HFFc6 (cell line): ENCODE results near the gene PHKA2. TPM values are rescaled to one million over a fixed set of nuclear protein-coding genes. Genes with fewer than 3 reads are reported as not detected.

Source experiments
- DNase-seq: peaks from one replicate; pipeline ENCODE4 v3.0.0-alpha.2; 2018
- H3K27ac Mint-ChIP-seq: 2 replicates; pipeline ENCODE4 v1.8.0; 2020; ENCODE audit warnings: mild to moderate bottlenecking, mixed read lengths
- H3K27me3 Mint-ChIP-seq: 2 replicates; pipeline ENCODE4 v1.8.0; 2021; ENCODE audit warnings: mild to moderate bottlenecking, moderate library complexity, mixed read lengths; ENCODE audit not compliant: insufficient read depth
- H3K36me3 Mint-ChIP-seq: 2 replicates; pipeline ENCODE4 v1.8.0; 2021; ENCODE audit warnings: low read depth, mixed read lengths
- H3K4me1 Mint-ChIP-seq: 2 replicates; pipeline ENCODE4 v1.8.0; 2020; ENCODE audit warnings: low read depth, mixed read lengths
- H3K4me3 Mint-ChIP-seq: 2 replicates; pipeline ENCODE4 v1.8.0; 2020; ENCODE audit warnings: mild to moderate bottlenecking, moderate library complexity, mixed read lengths
- H3K9me3 Mint-ChIP-seq: 2 replicates; pipeline ENCODE4 v1.8.0; 2020; ENCODE audit warnings: mild to moderate bottlenecking, mixed read lengths
- CTCF ChIP-seq: fragments of 200-600 bp; sonication (generic); IDR thresholded peaks from 2 replicates; pipeline ENCODE4 v1.5.0; 2021; ENCODE audit warnings: antibody characterized with exemption, mild to moderate bottlenecking
- total RNA-seq, 6 experiments: library from RNA; stranded (reverse); fragmentation: NEBNext Ultra II Directional; extraction: Animal tissue kit (Norgen Biotek cat#: 25700); gene quantifications; 2 replicates in 1 of 6; 3 replicates in 5 of 6; pipeline ENCODE4 v1.2.3, GENCODE V29; 2021

Gene PHKA2
- total RNA-seq, 6 experiments from 2014 or later: 12.2 to 18.2 (median 16.9) TPM

- Mint-ChIP-seq H3K9me3 (no peaks in the 10 kb centered on the region), H3K36me3 (no peaks in the 10 kb centered on the region), H3K27me3 (peaks cover 3% of the 10 kb centered on the region), H3K4me1 (peaks cover 4% of the 10 kb centered on the region), H3K4me3 (no peak overlapping the region), H3K27ac (no peak overlapping the region)
- TF ChIP-seq CTCF: no peak
- no peak for DNase-seq
Observed at GRCh38 chrX:18891548-18891945, 92.4 kb downstream of the PHKA2 start.

GRCh38 chrX:18890724-18891547 is 93.0 kb downstream of the PHKA2 start:
- H3K4me1 Mint-ChIP-seq: peaks cover 11% of the 10 kb centered on the region
- H3K27me3 Mint-ChIP-seq: peaks cover 3% of the 10 kb centered on the region
- no peak for DNase-seq
- H3K27ac Mint-ChIP-seq: no peak overlapping the region
- H3K36me3 Mint-ChIP-seq: no peaks in the 10 kb centered on the region
- H3K4me3 Mint-ChIP-seq: no peak overlapping the region
- TF ChIP-seq CTCF: no peak
- no peaks in the 10 kb centered on the region for H3K9me3 Mint-ChIP-seq

- DNase-seq: no peak
- H3K36me3 Mint-ChIP-seq: no peaks in the 10 kb centered on the region
- H3K27me3 Mint-ChIP-seq: no peaks in the 10 kb centered on the region; the same call in 1 of the 2 replicates
- no peak for TF ChIP-seq CTCF
- no peak overlapping the region for H3K27ac Mint-ChIP-seq
- peaks cover 18% of the 10 kb centered on the region for H3K4me1 Mint-ChIP-seq
- H3K4me3 Mint-ChIP-seq: no peak overlapping the region
- no peaks in the 10 kb centered on the region for H3K9me3 Mint-ChIP-seq
Observed at GRCh38 chrX:18890049-18890381, 93.9 kb downstream of the PHKA2 start.

- no peak for TF ChIP-seq CTCF
- peaks cover 18% of the 10 kb centered on the region for H3K4me1 Mint-ChIP-seq
- no peaks in the 10 kb centered on the region for H3K9me3 Mint-ChIP-seq
- H3K27ac Mint-ChIP-seq: no peak overlapping the region
- H3K36me3 Mint-ChIP-seq: no peaks in the 10 kb centered on the region
- no peak for DNase-seq
- H3K27me3 Mint-ChIP-seq: no peaks in the 10 kb centered on the region; the same call in 1 of the 2 replicates
- no peak overlapping the region for H3K4me3 Mint-ChIP-seq
Observed at GRCh38 chrX:18889346-18890048, 94.4 kb downstream of the PHKA2 start.

- Mint-ChIP-seq H3K27ac (no peak overlapping the region), H3K9me3 (no peaks in the 10 kb centered on the region), H3K4me3 (no peak overlapping the region), H3K4me1 (peaks cover 18% of the 10 kb centered on the region), H3K27me3 (no peaks in the 10 kb centered on the region; the same call in 1 of the 2 replicates), H3K36me3 (no peaks in the 10 kb centered on the region)
- DNase-seq: no peak
- no peak for TF ChIP-seq CTCF
Observed at GRCh38 chrX:18888281-18888680, 95.6 kb downstream of the PHKA2 start.
